Calu3 (cell line): Measurements from ENCODE around the gene ANKRD13C. TPM values are rescaled to one million over a fixed set of nuclear protein-coding genes. Genes with fewer than 3 reads are reported as not detected.

ENCODE experiments used
- BruUV-seq: library from RNA; stranded (reverse); fragments of 400-500 nt; replicated peaks from 2 replicates; lab custom pipeline; 2021; lab: Mats Ljungman, UMichigan
- CTCF ChIA-PET: fragments of 300-600 bp; sonication (Branson Sonifier 250); formaldehyde crosslinking; loops from one replicate; lab custom pipeline; 2022; ENCODE audit warnings: antibody characterized with exemption; lab: Charles Lee
- DNase-seq: peaks from one replicate; pipeline ENCODE4 v3.0.0; 2022
- H3K27ac Mint-ChIP-seq: one replicate; pipeline ENCODE4 v1.8.0; 2022; ENCODE audit warnings: mixed read lengths; ENCODE audit not compliant: unreplicated experiment
- H3K27me3 Mint-ChIP-seq: one replicate; pipeline ENCODE4 v1.8.0; 2022; ENCODE audit warnings: mixed read lengths; ENCODE audit not compliant: unreplicated experiment
- H3K36me3 Mint-ChIP-seq: one replicate; pipeline ENCODE4 v1.8.0; 2022; ENCODE audit warnings: mild to moderate bottlenecking, moderate library complexity, mixed read lengths; ENCODE audit not compliant: insufficient read depth, unreplicated experiment
- H3K4me1 Mint-ChIP-seq: one replicate; pipeline ENCODE4 v1.8.0; 2022; ENCODE audit warnings: mild to moderate bottlenecking, low read depth, mixed read lengths; ENCODE audit not compliant: unreplicated experiment
- H3K4me3 Mint-ChIP-seq: one replicate; pipeline ENCODE4 v1.8.0; 2022; ENCODE audit warnings: mild to moderate bottlenecking, low read depth, moderate library complexity, mixed read lengths; ENCODE audit not compliant: unreplicated experiment
- H3K9me3 Mint-ChIP-seq: one replicate; pipeline ENCODE4 v1.8.0; 2022; ENCODE audit warnings: low read depth, mixed read lengths; ENCODE audit not compliant: unreplicated experiment
- CTCF ChIP-seq: fragments of 200-600 bp; IDR thresholded peaks from one replicate; pipeline ENCODE4 v1.8.0; 2022; ENCODE audit warnings: antibody characterized with exemption; ENCODE audit not compliant: unreplicated experiment
- intact Hi-C: fragments of 100-400 bp; cut with micrococcal nuclease; formaldehyde crosslinking; loops from one replicate; pipeline ENCODE4 v1.10.0; 2022; ENCODE audit not compliant: unreplicated experiment
- total RNA-seq: library from RNA; stranded (reverse); gene quantifications from 2 replicates; pipeline ENCODE4 v1.2.3, GENCODE V29; 2022

Gene ANKRD13C
- total RNA-seq, 1 experiment from 2014 or later, result 25.2 TPM

GRCh38 chr1:70397013-70397412 is 42.5 kb upstream of the ANKRD13C start:
- intact Hi-C loops, result no loop called here
- CTCF ChIA-PET, result no interaction called here
- no peak for TF ChIP-seq CTCF
- Mint-ChIP-seq H3K27me3 (no peaks in the 10 kb centered on the region), H3K9me3 (no peaks in the 10 kb centered on the region), H3K4me3 (no peak overlapping the region), H3K4me1 (no peaks in the 10 kb centered on the region), H3K27ac (no peak overlapping the region), H3K36me3 (no peaks in the 10 kb centered on the region)
- BruUV-seq, result no TSS peak
- no peak for DNase-seq

- BruUV-seq, result no TSS peak
- H3K9me3 Mint-ChIP-seq, result no peaks in the 10 kb centered on the region
- TF ChIP-seq CTCF, result no peak
- intact Hi-C loops, result no loop called here
- H3K27me3 Mint-ChIP-seq, result no peaks in the 10 kb centered on the region
- no peaks in the 10 kb centered on the region for H3K4me1 Mint-ChIP-seq
- H3K36me3 Mint-ChIP-seq, result no peaks in the 10 kb centered on the region
- no peak overlapping the region for H3K27ac Mint-ChIP-seq
- DNase-seq, result no peak
- no peak overlapping the region for H3K4me3 Mint-ChIP-seq
- CTCF ChIA-PET, result no interaction called here
Measured at GRCh38 chr1:70396607-70397006, 42.1 kb upstream of the ANKRD13C start.

GRCh38 chr1:70392626-70393025 is 38.1 kb upstream of the ANKRD13C start:
- CTCF ChIA-PET, result interaction anchor here (0.6 kb wide), 1 partner anchor 1204 kb away, joined by 3 read pairs; no protein-coding TSS in a partner anchor
- H3K27ac Mint-ChIP-seq, result no peak overlapping the region
- no peak overlapping the region for H3K4me3 Mint-ChIP-seq
- no peaks in the 10 kb centered on the region for H3K36me3 Mint-ChIP-seq
- intact Hi-C loops, result no loop called here
- DNase-seq, result no peak
- no peak for TF ChIP-seq CTCF
- no peaks in the 10 kb centered on the region for H3K9me3 Mint-ChIP-seq
- no peaks in the 10 kb centered on the region for H3K27me3 Mint-ChIP-seq
- H3K4me1 Mint-ChIP-seq, result no peaks in the 10 kb centered on the region
- no TSS peak for BruUV-seq

- DNase-seq, result no peak
- Mint-ChIP-seq H3K4me3 (no peak overlapping the region), H3K4me1 (peaks cover 7% of the 10 kb centered on the region), H3K9me3 (no peaks in the 10 kb centered on the region), H3K27ac (no peak overlapping the region), H3K27me3 (no peaks in the 10 kb centered on the region), H3K36me3 (no peaks in the 10 kb centered on the region)
- no TSS peak for BruUV-seq
- intact Hi-C loops, result no loop called here
- TF ChIP-seq CTCF, result no peak
- CTCF ChIA-PET, result no interaction called here
Measured at GRCh38 chr1:70387507-70387906, 33.0 kb upstream of the ANKRD13C start.
